ENCODE measurements around the gene CA5B.
"Not testable (repeated sequence)": the region's sequence is repeated elsewhere in the genome, so short reads cannot be mapped to it uniquely, and the experiment has no call there.

Gene CA5B

GRCh38 chrX:15815779-15816437 lies 77.8 kb downstream of the CA5B start:
- peak in 1 of 3 experiments; percentile 35 for DNase-seq

DNA sequence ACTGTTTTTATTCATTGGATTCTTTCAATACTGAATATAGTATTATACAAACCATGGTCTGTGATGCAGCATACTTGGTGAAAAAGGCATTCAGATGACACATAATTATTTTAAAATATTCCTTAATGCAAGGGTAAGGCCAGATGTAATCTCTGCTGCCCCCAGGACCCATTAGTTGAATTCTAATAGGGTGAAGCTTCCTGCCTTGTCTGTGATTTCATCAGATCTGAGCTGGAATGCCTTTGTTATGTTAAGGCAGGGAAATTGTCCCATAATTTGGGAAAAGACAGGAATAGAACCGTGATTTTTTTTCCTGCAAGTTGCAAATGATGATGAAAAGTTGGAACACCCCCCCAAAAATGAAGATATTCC lies 78.4 kb downstream of the CA5B start:
- no peak for DNase-seq

- DNase-seq = no peak
These were observed 78.8 kb downstream of the CA5B start for GRCh38 chrX:15816886-15817285.

DNA sequence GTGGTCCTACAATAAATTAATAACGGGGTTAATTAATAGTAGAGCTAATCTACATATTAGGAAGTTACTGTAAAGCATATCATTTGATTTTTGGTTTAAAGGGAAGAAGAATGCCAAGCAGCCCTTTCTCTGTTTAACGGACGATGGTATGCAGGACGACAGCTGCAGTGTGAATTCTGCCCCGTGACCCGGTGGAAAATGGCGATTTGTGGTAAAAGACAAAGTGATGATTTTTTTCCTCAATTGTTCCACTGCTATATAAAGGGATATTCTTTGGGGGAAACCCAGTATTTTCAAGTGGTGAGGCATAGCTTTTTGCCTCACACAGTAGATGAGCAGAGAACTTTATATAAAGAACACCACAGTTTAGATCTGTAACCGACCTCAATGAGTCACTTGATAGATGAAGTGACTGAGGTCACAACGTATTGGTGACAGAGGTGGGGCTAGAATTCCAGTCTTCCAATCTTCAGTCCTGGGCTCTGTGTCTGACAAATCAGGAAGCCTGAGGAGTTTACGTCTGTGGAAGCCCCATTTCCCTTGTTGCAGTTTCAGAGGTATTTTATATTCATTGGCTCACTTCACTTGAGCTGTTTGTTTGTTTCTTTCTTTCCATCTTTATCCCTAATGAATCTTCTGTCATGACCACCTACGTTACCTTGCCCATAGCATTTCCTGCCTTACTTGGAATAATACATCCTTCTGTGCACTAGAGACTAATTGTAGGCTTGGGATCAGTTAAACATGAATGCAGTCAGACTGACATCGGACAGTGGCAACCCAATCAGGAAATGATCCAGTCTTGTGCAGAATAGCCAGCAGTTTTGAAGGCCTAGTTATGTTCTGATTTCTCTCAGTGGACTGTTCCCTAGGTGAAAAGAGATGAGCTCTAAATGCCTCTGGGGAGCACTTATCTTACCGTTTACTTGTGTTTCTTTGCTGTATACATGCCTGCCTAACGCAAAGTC lies 82.3 kb downstream of the CA5B start:
- DNase-seq = no peak

- no peak for DNase-seq
These were observed 84.9 kb downstream of the CA5B start for GRCh38 chrX:15822922-15823321.

- DNase-seq = no peak
These were observed 87.9 kb downstream of the CA5B start for GRCh38 chrX:15825936-15826335.

DNA sequence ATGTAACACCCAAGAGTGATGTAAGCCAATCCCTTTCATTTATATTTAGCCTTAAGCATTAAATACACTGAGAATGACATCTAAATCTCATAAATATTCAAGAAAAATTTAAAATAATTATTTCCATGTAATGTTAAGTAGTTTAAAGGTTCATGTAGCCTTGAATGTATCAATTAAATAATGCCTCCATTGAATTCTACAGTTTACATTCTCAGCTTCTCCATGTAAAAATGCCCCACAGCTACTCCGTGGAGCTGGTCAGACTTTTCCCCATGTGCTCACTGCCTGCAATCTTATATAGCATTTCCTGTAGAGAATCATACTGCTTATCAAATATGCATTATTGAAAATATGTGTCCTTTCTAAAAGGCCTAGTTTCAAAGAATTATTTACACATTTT lies 91.1 kb downstream of the CA5B start:
- no peak for DNase-seq

- DNase-seq = not testable (repeated sequence)
These were observed 93.3 kb downstream of the CA5B start for GRCh38 chrX:15831347-15831746.

GRCh38 chrX:15834053-15834452 lies 96.0 kb downstream of the CA5B start:
- DNase-seq = no peak

DNA sequence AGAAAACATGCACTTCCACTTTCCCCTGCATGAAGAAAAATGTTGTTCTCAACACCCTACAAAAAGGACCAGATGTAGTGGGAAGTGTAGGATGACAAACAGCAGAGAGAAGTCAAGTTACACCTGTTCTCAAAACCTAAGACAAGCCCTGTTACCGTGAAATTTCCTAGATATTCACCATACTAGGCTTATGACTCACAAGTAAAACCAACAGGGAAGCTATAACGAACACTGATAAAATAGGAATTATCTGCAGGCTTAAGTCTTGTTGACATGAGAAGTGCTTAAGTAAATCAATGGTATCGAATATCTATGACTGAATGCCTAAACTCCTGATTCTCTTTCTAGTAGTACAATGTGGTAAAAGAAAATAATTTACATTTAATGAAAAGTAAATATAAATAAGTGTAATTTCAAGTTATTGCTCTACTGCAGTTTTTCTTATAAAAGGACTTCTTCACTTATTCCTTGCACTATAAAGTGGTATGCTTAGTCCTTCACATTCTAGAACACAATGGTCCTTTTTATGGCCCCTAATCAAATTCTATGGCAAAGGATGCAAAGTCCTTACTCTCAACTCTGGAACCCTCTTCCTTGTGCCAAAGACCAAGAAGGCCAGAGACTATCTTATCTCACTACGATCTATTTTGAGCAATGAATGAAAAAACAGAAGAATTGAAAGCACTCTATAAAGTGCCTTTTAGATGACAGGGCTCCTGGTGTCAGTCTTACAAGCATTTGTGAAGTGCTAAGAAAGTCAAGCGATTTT lies 96.9 kb downstream of the CA5B start:
- no peak for DNase-seq

Measured in NCI-H1417 (cell line).